HepG2 (cell line): ENCODE data around the gene ETV5. TPM values are rescaled to one million over a fixed set of nuclear protein-coding genes. Genes with fewer than 3 reads are reported as not detected.

ENCODE experiments used
- ATAC-seq: fragments of 200-7000 bp; cut with Tn5 transposase; 3 replicates; pipeline ENCODE4 v1.9.1; 2020; ENCODE audit warnings: mild to moderate bottlenecking, moderate library complexity
- BruUV-seq: library from RNA; stranded (reverse); fragments of 400-500 nt; replicated peaks from 2 replicates; lab custom pipeline; 2021; lab: Mats Ljungman, UMichigan
- CTCF ChIA-PET: fragments of 300-600 bp; formaldehyde crosslinking; extraction: SDS; loops from one replicate; lab custom pipeline; 2021; ENCODE audit warnings: low total read pairs, inconsistent platforms, low intra/inter-chr PET ratio; lab: Yijun Ruan, JAX
- POLR2A ChIA-PET: fragments of 350-600 bp; sonication (Branson Sonifier 250); formaldehyde crosslinking; loops from one replicate; lab custom pipeline; 2020; ENCODE audit warnings: antibody characterized with exemption, inconsistent platforms; lab: Yijun Ruan, JAX
- DNase-seq: peaks from one replicate; pipeline ENCODE4 v3.0.0-alpha.2; 2015; ENCODE audit warnings: low spot score
- FAIRE-seq: peaks from 3 replicates; lab custom pipeline; 2011; peaks lifted over from hg19 to GRCh38; lab: Jason Lieb, UNC
- H2AFZ ChIP-seq: one replicate; pipeline ENCODE4 v1.6.1; 2011; ENCODE audit warnings: low read length, inconsistent platforms
- H3K27ac ChIP-seq: fragments of 300-600 bp; 3 replicates; pipeline ENCODE4 v1.8.0; 2011; ENCODE audit warnings: mixed run types, mild to moderate bottlenecking, mixed read lengths, low read length, inconsistent platforms; ENCODE audit not compliant: insufficient read depth; ENCODE audit errors: extremely low read length
- H3K27me3 ChIP-seq, 2 experiments: fragments of 200-600 bp in 1 of 2; 2 replicates in 1 of 2; 3 replicates in 1 of 2; pipeline versions ENCODE4 v1.6.0 to v1.8.0; 2011; ENCODE audit warnings: low read length in 2 of 2, mild to moderate bottlenecking in 2 of 2, moderate library complexity in 2 of 2, inconsistent platforms in 1 of 2; ENCODE audit not compliant: insufficient read depth in 2 of 2, control insufficient read depth in 1 of 2
- H3K36me3 ChIP-seq, 2 experiments: fragments of 200-600 bp in 1 of 2; replicated peaks in 1 of 2; 2 replicates in 1 of 2; 3 replicates in 1 of 2; pipeline versions ENCODE4 v1.5.1 to v1.8.0; 2011; ENCODE audit warnings: low read length in 2 of 2, inconsistent platforms in 1 of 2; ENCODE audit not compliant: insufficient read depth in 2 of 2, control insufficient read depth in 1 of 2
- H3K4me1 ChIP-seq: 2 replicates; pipeline ENCODE4 v1.5.1; 2012; ENCODE audit warnings: low read length, inconsistent platforms; ENCODE audit not compliant: insufficient read depth
- H3K4me2 ChIP-seq: 2 replicates; pipeline ENCODE4 v1.6.0; 2011; ENCODE audit warnings: low read depth, low read length, inconsistent platforms
- H3K4me3 ChIP-seq, 3 experiments: fragments of 200-600 bp in 1 of 3; sonication (generic), shearing (Covaris generic) in 1 of 3; replicated peaks in 1 of 3; 2 replicates each; pipeline ENCODE4 v1.5.1; 2011 to 2016; ENCODE audit warnings: low read length in 3 of 3, inconsistent platforms in 2 of 3, low read depth in 2 of 3, mild to moderate bottlenecking in 2 of 3, control low read depth in 1 of 3, mixed read lengths in 1 of 3; ENCODE audit not compliant: insufficient read depth in 1 of 3
- H3K79me2 ChIP-seq: one replicate; pipeline ENCODE4 v1.6.1; 2011; ENCODE audit warnings: low read length, inconsistent platforms; ENCODE audit not compliant: insufficient read depth
- H3K9ac ChIP-seq: 2 replicates; pipeline ENCODE4 v1.6.0; 2011; ENCODE audit warnings: mild to moderate bottlenecking, low read depth, low read length, inconsistent platforms; ENCODE audit not compliant: insufficient read depth
- H3K9me3 ChIP-seq: 2 replicates; pipeline ENCODE4 v1.5.1; 2012; ENCODE audit warnings: mild to moderate bottlenecking, low read length
- H4K20me1 ChIP-seq: 2 replicates; pipeline ENCODE4 v1.6.0; 2011; ENCODE audit warnings: inconsistent platforms, mild to moderate bottlenecking, low read length, moderate library complexity; ENCODE audit not compliant: insufficient read depth
- ARNT ChIP-seq: fragments of 450-650 bp; IDR thresholded peaks from 2 replicates; pipeline ENCODE4 v1.6.1; 2017
- CEBPG ChIP-seq: IDR thresholded peaks from 2 replicates; pipeline ENCODE4 v1.6.1; 2016
- HMG20A ChIP-seq: IDR thresholded peaks from 2 replicates; pipeline ENCODE4 v1.6.1; 2016; ENCODE audit warnings: borderline replicate concordance
- MLLT10 ChIP-seq: sonication (generic); formaldehyde crosslinking; IDR thresholded peaks from 2 replicates; pipeline ENCODE4 v1.4.0; 2020; ENCODE audit warnings: missing genetic modification reagents
- PRDM10 ChIP-seq: sonication (generic); formaldehyde crosslinking; IDR thresholded peaks from 2 replicates; pipeline ENCODE4 v1.4.0; 2020; ENCODE audit warnings: low read depth, missing genetic modification reagents
- RBM39 ChIP-seq: fragments of 200-400 bp; formaldehyde crosslinking; IDR thresholded peaks from one replicate; pipeline ENCODE4 v1.6.1; 2018; ENCODE audit warnings: antibody characterized with exemption, mild to moderate bottlenecking, low read depth, low read length; ENCODE audit not compliant: poor library complexity, severe bottlenecking
- REPIN1 ChIP-seq: sonication (generic); formaldehyde crosslinking; IDR thresholded peaks from 2 replicates; pipeline ENCODE4 v1.8.0; 2022; ENCODE audit warnings: missing genetic modification reagents, low read depth, mild to moderate bottlenecking, borderline replicate concordance
- SALL1 ChIP-seq: sonication (generic); formaldehyde crosslinking; IDR thresholded peaks from 2 replicates; pipeline ENCODE4 v1.8.0; 2022; ENCODE audit warnings: mild to moderate bottlenecking, missing genetic modification reagents
- SPEN ChIP-seq: sonication (generic); formaldehyde crosslinking; IDR thresholded peaks from 2 replicates; pipeline ENCODE4 v1.5.1; 2020; ENCODE audit warnings: low read depth, mild to moderate bottlenecking, missing genetic modification reagents
- ZBTB34 ChIP-seq: sonication (generic); formaldehyde crosslinking; IDR thresholded peaks from 2 replicates; pipeline ENCODE4 v1.8.0; 2022; ENCODE audit warnings: mild to moderate bottlenecking, missing genetic modification reagents
- ZBTB49 ChIP-seq: sonication (generic); formaldehyde crosslinking; IDR thresholded peaks from 2 replicates; pipeline ENCODE4 v1.4.0; 2020; ENCODE audit warnings: missing genetic modification reagents, borderline replicate concordance
- ZNF343 ChIP-seq: sonication (generic); formaldehyde crosslinking; IDR thresholded peaks from 2 replicates; pipeline ENCODE4 v1.4.0; 2020; ENCODE audit warnings: mild to moderate bottlenecking, missing genetic modification reagents
- ZNF430 ChIP-seq: sonication (generic); formaldehyde crosslinking; IDR thresholded peaks from 2 replicates; pipeline ENCODE4 v1.9.0; 2021; ENCODE audit warnings: mild to moderate bottlenecking, missing genetic modification reagents
- ZNF761 ChIP-seq: sonication (generic); formaldehyde crosslinking; conservative IDR thresholded peaks from 2 replicates; pipeline ENCODE4 v1.4.0; 2020; ENCODE audit warnings: mild to moderate bottlenecking, missing genetic modification reagents
- ZNF777 ChIP-seq: sonication (generic); formaldehyde crosslinking; IDR thresholded peaks from 2 replicates; pipeline ENCODE4 v1.4.0; 2020; ENCODE audit warnings: missing genetic modification reagents
- WGBS: methylation state at CpG from one replicate; pipeline ENCODE4 v1.1.6; 2017; ENCODE audit warnings: low lambda C conversion rate; 5-methylcytosine and 5-hydroxymethylcytosine counted together
- in situ Hi-C: cut with HindIII; loops from 2 replicates; pipeline ENCODE4 v1.10.0; 2017; ENCODE audit warnings: low pct_unique_long_range_greater_than_20kb; ENCODE audit not compliant: extremely low pct_ligation_motif_present
- intact Hi-C: fragments of 100-400 bp; cut with micrococcal nuclease; formaldehyde crosslinking; loops from one replicate; pipeline ENCODE4 v1.10.0; 2022; ENCODE audit not compliant: unreplicated experiment
- polyA plus RNA-seq, 8 experiments: library from polyadenylated mRNA; depleted of rRNA in 3 of 8; stranded (reverse) in 7 of 8; unstranded in 1 of 8; fragments of >200 nt; fragmentation: Illumina TruSeq in 4 of 8; extraction: Trizol in 4 of 8; gene quantifications; 2 replicates each; pipeline versions ENCODE4 v1.2.1 to v1.2.3, GENCODE V29; 2011 to 2016; ENCODE audit warnings: low read depth in 4 of 8, missing spikeins in 1 of 8, mixed read lengths in 1 of 8; ENCODE audit not compliant: insufficient read depth in 1 of 8
- total RNA-seq, 5 experiments: library from RNA; depleted of rRNA; stranded (reverse); fragments of >200 nt; fragmentation: Illumina TruSeq; extraction: Trizol; gene quantifications; 2 replicates each; pipeline ENCODE4 v1.2.3, GENCODE V29; 2016; ENCODE audit warnings: low read depth in 1 of 5

Gene ETV5
- total and polyA plus RNA-seq, 2 of the 13 experiments (the other 11 are each of a cell fraction or from before 2014, with no cell fraction given) = 52.9 to 57.2 TPM

GRCh38 chr3:186068243-186068552 lies 40.7 kb downstream of the ETV5 start (continued):
- TF ChIP-seq ZNF430 (CRISPR knock-in tag) (no peak), ARNT (no peak), ZNF777 (CRISPR knock-in tag) (no peak), REPIN1 (no peak), MLLT10 (CRISPR knock-in tag) (no peak), RBM39 (no peak)

GRCh38 chr3:186067360-186068242 lies 41.3 kb downstream of the ETV5 start:
- ChIA-PET CTCF (no interaction called here), POLR2A (no interaction called here)
- in situ Hi-C loops (no loop called here), intact Hi-C loops (no loop called here)
- Histone ChIP-seq H3K9me3 (no peaks in the 10 kb centered on the region), H3K4me3 (no peak overlapping the region), H3K4me1 (peaks cover 27% of the 10 kb centered on the region), H3K27me3 (no peaks in the 10 kb centered on the region), H3K27ac (no peak overlapping the region), H3K9ac (no peak overlapping the region), H3K4me2 (no peak overlapping the region), H3K36me3 (peaks cover 21 to 67% of the 10 kb centered on the region in 2 experiments), H4K20me1 (no peaks in the 10 kb centered on the region), H3K79me2 (no peaks in the 10 kb centered on the region), H2AFZ (no peak overlapping the region)
- ATAC-seq (no peak), FAIRE-seq (no peak), DNase-seq (no peak)
- WGBS = 99% methylated on average over 9 of the region's 9 CpGs
- BruUV-seq = no TSS peak
- no peak for TF ChIP-seq HMG20A
- TF ChIP-seq PRDM10 = no peak
- TF ChIP-seq ZNF761 (CRISPR knock-in tag) = no peak
- TF ChIP-seq CEBPG (CRISPR knock-in tag) = no peak
- no peak for TF ChIP-seq ZNF343 (CRISPR knock-in tag)
- TF ChIP-seq ZBTB34 (CRISPR knock-in tag) = no peak
- no peak for TF ChIP-seq SPEN (CRISPR knock-in tag)
- TF ChIP-seq SALL1 (CRISPR knock-in tag) = no peak
- no peak for TF ChIP-seq ZBTB49 (CRISPR knock-in tag)
